Transverse colon (tissue), 3 donors: ENCODE measurements around the gene PCNX2.

Source experiments
- EP300 ChIP-seq: sonication (generic); formaldehyde crosslinking; IDR thresholded peaks from one replicate; pipeline ENCODE4 v1.6.1; 2017; ENCODE audit warnings: antibody characterized with exemption, low read depth
- TF ChIP-seq, protein P1 (sequence below), 5 experiments: fragments of 200-600 bp in 3 of 5; fragments of 450-650 bp in 2 of 5; sonication (generic) in 3 of 5; IDR thresholded peaks; 1 replicate in 2 of 5; 2 replicates in 3 of 5; pipeline ENCODE4 v1.5.1; 2016 to 2017; ENCODE audit warnings: antibody characterized with exemption in 5 of 5, inconsistent platforms in 3 of 5, mild to moderate bottlenecking in 2 of 5, moderate library complexity in 1 of 5

DNA sequence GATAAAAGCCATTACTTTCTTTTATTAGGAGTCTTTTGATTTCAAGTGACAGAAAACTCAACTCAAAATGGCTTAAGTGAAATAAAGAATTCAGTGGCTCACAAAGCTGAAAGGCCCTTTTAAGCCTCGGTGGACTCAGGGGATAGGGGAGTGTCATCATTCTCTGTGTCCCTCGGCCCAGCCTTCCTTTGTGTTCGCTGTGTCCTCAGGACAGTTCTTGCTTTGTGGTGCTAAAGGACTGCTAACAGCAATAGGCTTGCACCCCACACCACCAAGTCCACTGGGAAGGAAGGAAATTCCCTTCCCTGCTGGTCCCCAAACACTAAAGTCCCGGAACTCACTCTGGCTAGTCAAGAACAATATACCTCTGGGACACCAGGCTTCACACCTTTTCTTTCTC is 216.0 kb downstream of the PCNX2 start:
- TF ChIP-seq, protein P1, sequence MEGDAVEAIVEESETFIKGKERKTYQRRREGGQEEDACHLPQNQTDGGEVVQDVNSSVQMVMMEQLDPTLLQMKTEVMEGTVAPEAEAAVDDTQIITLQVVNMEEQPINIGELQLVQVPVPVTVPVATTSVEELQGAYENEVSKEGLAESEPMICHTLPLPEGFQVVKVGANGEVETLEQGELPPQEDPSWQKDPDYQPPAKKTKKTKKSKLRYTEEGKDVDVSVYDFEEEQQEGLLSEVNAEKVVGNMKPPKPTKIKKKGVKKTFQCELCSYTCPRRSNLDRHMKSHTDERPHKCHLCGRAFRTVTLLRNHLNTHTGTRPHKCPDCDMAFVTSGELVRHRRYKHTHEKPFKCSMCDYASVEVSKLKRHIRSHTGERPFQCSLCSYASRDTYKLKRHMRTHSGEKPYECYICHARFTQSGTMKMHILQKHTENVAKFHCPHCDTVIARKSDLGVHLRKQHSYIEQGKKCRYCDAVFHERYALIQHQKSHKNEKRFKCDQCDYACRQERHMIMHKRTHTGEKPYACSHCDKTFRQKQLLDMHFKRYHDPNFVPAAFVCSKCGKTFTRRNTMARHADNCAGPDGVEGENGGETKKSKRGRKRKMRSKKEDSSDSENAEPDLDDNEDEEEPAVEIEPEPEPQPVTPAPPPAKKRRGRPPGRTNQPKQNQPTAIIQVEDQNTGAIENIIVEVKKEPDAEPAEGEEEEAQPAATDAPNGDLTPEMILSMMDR (IDR thresholded peaks at IDR 0.05) = no peak
- no peak for TF ChIP-seq EP300
